Activated B cell treated with CpG ODN at 0.5 μM for 24 hours (primary cell): Measurements from ENCODE around the gene ZNF780B. TPM values are rescaled to one million over a fixed set of nuclear protein-coding genes. Genes with fewer than 3 reads are reported as not detected.

Experiments
- ATAC-seq: fragments of 200-7000 bp; cut with Tn5 transposase; one replicate; pipeline ENCODE4 v1.10.0; 2021; ENCODE audit warnings: low read depth, mild to moderate bottlenecking, moderate library complexity
- CTCF ChIA-PET: fragments of 350-600 bp; sonication (Branson Sonifier 250); formaldehyde crosslinking; loops from one replicate; lab custom pipeline; 2021; ENCODE audit warnings: antibody characterized with exemption; lab: Charles Lee
- POLR2A ChIA-PET: fragments of 350-600 bp; sonication (Branson Sonifier 250); formaldehyde crosslinking; loops from one replicate; lab custom pipeline; 2021; ENCODE audit warnings: antibody characterized with exemption; lab: Charles Lee
- DNase-seq: peaks from one replicate; pipeline ENCODE4 v3.0.0; 2022
- H3K27ac Mint-ChIP-seq: one replicate; pipeline ENCODE4 v1.8.0; 2020; ENCODE audit warnings: mixed read lengths
- H3K27me3 Mint-ChIP-seq: one replicate; pipeline ENCODE4 v1.8.0; 2021; ENCODE audit warnings: mixed read lengths
- H3K36me3 Mint-ChIP-seq: one replicate; pipeline ENCODE4 v1.8.0; 2021; ENCODE audit warnings: low read depth, mixed read lengths
- H3K4me1 Mint-ChIP-seq: one replicate; pipeline ENCODE4 v1.8.0; 2021; ENCODE audit warnings: mixed read lengths
- H3K4me3 Mint-ChIP-seq: one replicate; pipeline ENCODE4 v1.8.0; 2020; ENCODE audit warnings: mild to moderate bottlenecking, mixed read lengths
- H3K9me3 Mint-ChIP-seq: one replicate; pipeline ENCODE4 v1.8.0; 2020; ENCODE audit warnings: mixed read lengths
- intact Hi-C: fragments of 100-400 bp; cut with micrococcal nuclease; formaldehyde crosslinking; loops from one replicate; pipeline ENCODE4 v1.15.1; 2024
- total RNA-seq: library from RNA; stranded (reverse); gene quantifications from 2 replicates; pipeline ENCODE4 v1.2.3, GENCODE V29; 2022
- TF ChIP-seq, protein P1 (sequence below): fragments of 200-600 bp; IDR thresholded peaks from one replicate; pipeline ENCODE4 v1.8.0; 2022; ENCODE audit warnings: antibody characterized with exemption, mild to moderate bottlenecking

The ZNF780B gene
- total RNA-seq, result 36.4 and 51.1 TPM in 2 replicates

DNA sequence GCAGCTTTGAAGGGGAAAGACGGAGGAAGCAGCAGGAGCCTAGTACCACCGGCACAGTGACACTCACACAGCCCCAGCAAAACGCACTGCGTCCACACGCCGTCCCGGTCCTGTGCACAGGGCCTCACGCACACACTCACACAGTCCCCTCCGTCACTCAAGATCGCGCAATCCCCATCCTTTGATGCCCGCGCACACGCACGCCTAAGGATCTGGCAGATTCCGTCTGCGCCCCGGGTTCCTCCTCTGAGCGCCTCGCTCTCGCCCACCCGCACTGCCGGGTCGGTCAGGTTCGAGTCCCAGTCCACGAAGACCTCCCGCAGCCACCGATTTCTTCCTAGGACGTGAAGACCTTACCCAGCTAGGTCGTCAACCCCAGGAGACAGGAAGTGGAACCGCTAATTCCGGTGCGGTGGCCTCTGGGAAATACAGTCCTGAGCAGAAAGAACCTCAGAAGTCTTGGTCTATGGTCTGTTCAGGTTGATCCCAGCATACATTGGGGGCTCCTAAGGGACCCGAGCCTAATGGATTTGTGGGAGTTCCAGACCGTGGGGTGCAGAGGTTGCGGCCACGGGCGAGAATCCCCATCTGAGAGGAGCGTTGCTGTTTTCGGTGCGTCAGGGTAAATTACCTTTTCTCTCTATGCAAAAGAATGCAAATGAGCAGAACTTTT lies at the start of gene ZNF780B:
ZNF780B (minus strand) TSS at position 400 of the 673 bp plus-strand sequence. CDS start 5,899 bp downstream, outside the sequence.
- H3K4me3 Mint-ChIP-seq, result peak within 1 kb of the TSS; percentile 100
- TF ChIP-seq, protein P1, sequence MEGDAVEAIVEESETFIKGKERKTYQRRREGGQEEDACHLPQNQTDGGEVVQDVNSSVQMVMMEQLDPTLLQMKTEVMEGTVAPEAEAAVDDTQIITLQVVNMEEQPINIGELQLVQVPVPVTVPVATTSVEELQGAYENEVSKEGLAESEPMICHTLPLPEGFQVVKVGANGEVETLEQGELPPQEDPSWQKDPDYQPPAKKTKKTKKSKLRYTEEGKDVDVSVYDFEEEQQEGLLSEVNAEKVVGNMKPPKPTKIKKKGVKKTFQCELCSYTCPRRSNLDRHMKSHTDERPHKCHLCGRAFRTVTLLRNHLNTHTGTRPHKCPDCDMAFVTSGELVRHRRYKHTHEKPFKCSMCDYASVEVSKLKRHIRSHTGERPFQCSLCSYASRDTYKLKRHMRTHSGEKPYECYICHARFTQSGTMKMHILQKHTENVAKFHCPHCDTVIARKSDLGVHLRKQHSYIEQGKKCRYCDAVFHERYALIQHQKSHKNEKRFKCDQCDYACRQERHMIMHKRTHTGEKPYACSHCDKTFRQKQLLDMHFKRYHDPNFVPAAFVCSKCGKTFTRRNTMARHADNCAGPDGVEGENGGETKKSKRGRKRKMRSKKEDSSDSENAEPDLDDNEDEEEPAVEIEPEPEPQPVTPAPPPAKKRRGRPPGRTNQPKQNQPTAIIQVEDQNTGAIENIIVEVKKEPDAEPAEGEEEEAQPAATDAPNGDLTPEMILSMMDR, result no peak
- H3K9me3 Mint-ChIP-seq, result peaks cover 23% of the 10 kb centered on the region
- peak within 1 kb of the TSS; percentile 98 for H3K27ac Mint-ChIP-seq
- CTCF ChIA-PET, result interaction anchor here (1.7 to 2.8 kb wide), 2 partner anchors 85 to 86 kb away, joined by 5 to 8 read pairs; partner anchors contain the start of gene PSMC4
- POLR2A ChIA-PET, result interaction anchor here (0.5 to 2.8 kb wide), 10 partner anchors 10 to 410 kb away, joined by 3 to 22 read pairs (median 4); partner anchors contain the start of genes AKT2, BLVRB, PSMC4 and ZNF546
- H3K36me3 Mint-ChIP-seq, result peaks cover 24% of the 10 kb centered on the region
- peaks cover 6% of the 10 kb centered on the region for H3K27me3 Mint-ChIP-seq
- ATAC-seq, result peak; percentile 90
- peaks cover 48% of the 10 kb centered on the region for H3K4me1 Mint-ChIP-seq
- peak; percentile 67 for DNase-seq
- intact Hi-C loops, result loop anchor here (1.0 kb wide), 3 partner anchors 34 to 85 kb away; partner anchors contain the start of genes PSMC4, ZNF546 and ZNF780A

DNA sequence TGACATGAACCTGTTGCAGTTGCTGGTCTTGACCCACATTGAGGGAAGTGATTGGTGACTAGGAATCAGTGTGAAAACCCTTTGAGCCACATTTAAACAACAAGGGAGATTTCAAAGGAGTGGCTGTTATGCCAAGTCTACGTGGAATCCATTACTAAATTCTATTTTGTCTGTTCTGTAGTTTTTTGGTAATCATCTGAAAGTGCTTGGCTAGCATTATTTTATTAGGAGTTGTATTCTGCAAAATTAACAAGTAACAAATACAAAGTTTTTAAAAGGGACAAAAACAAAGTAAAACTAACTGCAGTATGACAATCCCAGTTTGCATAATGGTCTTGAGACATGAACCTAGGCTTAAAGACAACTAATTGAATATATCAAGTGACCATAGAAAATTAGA lies 48.7 kb upstream of the ZNF780B start:
- ChIA-PET POLR2A (no interaction called here), CTCF (no interaction called here)
- no peak overlapping the region for H3K27ac Mint-ChIP-seq
- H3K36me3 Mint-ChIP-seq, result no peaks in the 10 kb centered on the region
- H3K4me3 Mint-ChIP-seq, result no peak overlapping the region
- no peaks in the 10 kb centered on the region for H3K4me1 Mint-ChIP-seq
- no peak for ATAC-seq
- intact Hi-C loops, result no loop called here
- H3K27me3 Mint-ChIP-seq, result no peaks in the 10 kb centered on the region
- TF ChIP-seq, protein P1, result no peak
- H3K9me3 Mint-ChIP-seq, result no peaks in the 10 kb centered on the region
- no peak for DNase-seq

- ATAC-seq (no peak), DNase-seq (no peak)
- Mint-ChIP-seq H3K4me3 (no peak overlapping the region), H3K27ac (no peak overlapping the region), H3K4me1 (no peaks in the 10 kb centered on the region), H3K9me3 (no peaks in the 10 kb centered on the region), H3K36me3 (no peaks in the 10 kb centered on the region), H3K27me3 (no peaks in the 10 kb centered on the region)
- CTCF ChIA-PET, result no interaction called here
- intact Hi-C loops, result no loop called here
- POLR2A ChIA-PET, result no interaction called here
- TF ChIP-seq, protein P1, result no peak
These were observed 47.6 kb upstream of the ZNF780B start for GRCh38 chr19:40103600-40103999.

DNA sequence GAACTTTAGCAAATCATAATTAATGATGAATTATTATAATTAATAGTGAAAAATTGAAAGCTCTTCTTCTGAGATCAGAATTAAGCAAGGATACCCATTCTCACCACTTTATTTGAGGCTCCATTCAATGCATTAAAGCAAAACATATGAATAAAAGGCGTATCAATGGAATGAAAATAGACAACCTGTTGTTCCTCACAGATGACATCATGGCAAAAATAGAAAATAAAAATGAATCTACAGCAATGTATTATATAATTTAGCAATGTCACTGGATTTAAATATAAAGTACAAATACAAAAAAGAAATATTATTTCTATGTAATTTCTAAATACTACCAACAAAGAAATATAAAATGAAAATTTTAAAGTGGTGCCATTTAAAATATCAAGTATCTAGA lies 45.8 kb upstream of the ZNF780B start:
- ATAC-seq (no peak), DNase-seq (no peak)
- Mint-ChIP-seq H3K27me3 (peaks cover 4% of the 10 kb centered on the region), H3K9me3 (no peaks in the 10 kb centered on the region), H3K4me3 (no peak overlapping the region), H3K27ac (no peak overlapping the region), H3K36me3 (no peaks in the 10 kb centered on the region), H3K4me1 (no peaks in the 10 kb centered on the region)
- TF ChIP-seq, protein P1, result no peak
- intact Hi-C loops, result no loop called here
- ChIA-PET CTCF (no interaction called here), POLR2A (no interaction called here)

DNA sequence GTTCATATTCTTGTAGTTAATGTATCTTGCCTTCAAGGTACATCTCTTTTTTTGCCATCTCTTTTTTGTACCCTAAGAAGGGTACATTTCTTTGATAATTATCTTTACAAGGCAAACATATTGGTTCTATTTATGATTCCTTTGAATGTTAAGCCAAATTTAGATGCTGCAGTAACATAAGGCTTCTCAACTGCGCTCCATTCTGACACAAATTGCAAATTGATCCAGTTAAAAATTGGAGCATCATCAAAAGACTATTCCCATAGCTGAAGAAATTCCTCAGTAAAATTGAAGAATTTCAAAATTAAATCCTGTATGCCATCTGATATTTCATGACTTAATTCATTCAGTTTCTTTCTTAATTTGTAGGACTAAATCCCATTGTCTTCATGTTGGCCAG lies 37.4 kb upstream of the ZNF780B start:
- Mint-ChIP-seq H3K4me3 (no peak overlapping the region), H3K27me3 (peaks cover 19% of the 10 kb centered on the region), H3K27ac (no peak overlapping the region), H3K9me3 (peaks cover 5% of the 10 kb centered on the region), H3K36me3 (peaks cover 13% of the 10 kb centered on the region), H3K4me1 (peaks cover 29% of the 10 kb centered on the region)
- TF ChIP-seq, protein P1, result no peak
- DNase-seq (no peak), ATAC-seq (no peak)
- intact Hi-C loops, result no loop called here
- ChIA-PET CTCF (no interaction called here), POLR2A (no interaction called here)
